AG04450 (cell line): Measurements from ENCODE around the gene E4F1. TPM values are rescaled to one million over a fixed set of nuclear protein-coding genes. Genes with fewer than 3 reads are reported as not detected.

Experiments used
- CTCF ChIA-PET: fragments of 300-600, 350-600 bp; formaldehyde crosslinking; extraction: SDS; loops from one replicate; lab custom pipeline; 2022; ENCODE audit warnings: antibody characterized with exemption, inconsistent platforms; lab: Charles Lee
- POLR2A ChIA-PET: fragments of 350-600 bp; formaldehyde crosslinking; extraction: SDS; loops from one replicate; lab custom pipeline; 2021; ENCODE audit warnings: antibody characterized with exemption, inconsistent platforms; lab: Yijun Ruan, JAX
- DNase-seq: peaks from one replicate; pipeline ENCODE4 v3.0.0-alpha.2; 2011; ENCODE audit warnings: low read depth, low spot score
- H3K27ac ChIP-seq: one replicate; pipeline ENCODE4 v1.5.1; 2012; ENCODE audit warnings: low read depth, low read length, control low read depth
- H3K27me3 ChIP-seq: one replicate; pipeline ENCODE4 v1.6.0; 2012; ENCODE audit warnings: low read length; ENCODE audit not compliant: control insufficient read depth, insufficient read depth
- H3K4me3 ChIP-seq: 2 replicates; pipeline ENCODE4 v1.5.1; 2011; ENCODE audit warnings: mild to moderate bottlenecking, low read depth, low read length, control low read depth
- H3K9me3 ChIP-seq: 2 replicates; pipeline ENCODE4 v1.5.1; 2012; ENCODE audit warnings: low read length; ENCODE audit not compliant: control insufficient read depth, insufficient read depth
- polyA plus RNA-seq: library from polyadenylated mRNA; depleted of rRNA; stranded (reverse); fragments of >200 nt; gene quantifications from 2 replicates; pipeline ENCODE4 v1.2.3, GENCODE V29; 2011
- TF ChIP-seq, protein P1 (sequence below): IDR thresholded peaks from 2 replicates; pipeline ENCODE4 v1.5.1; 2011; ENCODE audit warnings: low read depth, low read length, control low read depth, inconsistent platforms

The E4F1 gene
- polyA plus RNA-seq, 1 experiment, result 8.5 TPM

DNA sequence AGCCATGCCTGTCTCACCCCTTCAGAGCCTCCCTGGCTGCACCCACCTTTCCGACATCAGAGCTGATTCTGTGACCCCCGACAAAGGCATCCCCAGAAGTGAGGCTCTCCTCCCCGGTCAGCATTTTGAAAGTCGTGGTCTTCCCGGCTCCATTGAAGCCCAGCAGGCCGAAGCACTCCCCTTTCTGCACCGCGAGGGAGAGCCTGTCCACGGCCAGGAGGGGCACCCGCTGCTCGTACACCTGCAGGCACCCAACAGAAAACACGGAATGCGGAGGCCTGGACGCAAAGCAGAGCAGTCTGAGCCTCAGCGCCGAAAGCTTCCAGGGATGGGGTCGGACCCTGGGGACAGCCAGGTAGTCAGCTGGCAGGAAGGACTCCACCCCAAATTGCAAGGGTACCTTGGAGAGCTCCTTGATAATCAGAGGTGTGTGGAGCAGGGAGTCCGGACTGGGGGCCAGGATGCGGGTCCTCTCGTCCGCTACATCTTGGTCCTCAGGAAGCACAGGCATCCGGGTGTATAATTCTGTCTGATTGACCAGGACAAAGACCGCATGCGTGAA is 57.7 kb downstream of the E4F1 start:
- no peak for DNase-seq
- Histone ChIP-seq H3K27me3 (peaks cover 51% of the 10 kb centered on the region), H3K9me3 (no peaks in the 10 kb centered on the region; the same call in 1 of the 2 replicates), H3K4me3 (no peak overlapping the region), H3K27ac (no peak overlapping the region)
- ChIA-PET CTCF (no interaction called here), POLR2A (interaction anchor here (0.5 to 1.8 kb wide), 5 partner anchors 11 to 461 kb away, joined by 3 to 7 read pairs (median 4); partner anchors contain the start of gene ECI1)
- TF ChIP-seq, protein P1, sequence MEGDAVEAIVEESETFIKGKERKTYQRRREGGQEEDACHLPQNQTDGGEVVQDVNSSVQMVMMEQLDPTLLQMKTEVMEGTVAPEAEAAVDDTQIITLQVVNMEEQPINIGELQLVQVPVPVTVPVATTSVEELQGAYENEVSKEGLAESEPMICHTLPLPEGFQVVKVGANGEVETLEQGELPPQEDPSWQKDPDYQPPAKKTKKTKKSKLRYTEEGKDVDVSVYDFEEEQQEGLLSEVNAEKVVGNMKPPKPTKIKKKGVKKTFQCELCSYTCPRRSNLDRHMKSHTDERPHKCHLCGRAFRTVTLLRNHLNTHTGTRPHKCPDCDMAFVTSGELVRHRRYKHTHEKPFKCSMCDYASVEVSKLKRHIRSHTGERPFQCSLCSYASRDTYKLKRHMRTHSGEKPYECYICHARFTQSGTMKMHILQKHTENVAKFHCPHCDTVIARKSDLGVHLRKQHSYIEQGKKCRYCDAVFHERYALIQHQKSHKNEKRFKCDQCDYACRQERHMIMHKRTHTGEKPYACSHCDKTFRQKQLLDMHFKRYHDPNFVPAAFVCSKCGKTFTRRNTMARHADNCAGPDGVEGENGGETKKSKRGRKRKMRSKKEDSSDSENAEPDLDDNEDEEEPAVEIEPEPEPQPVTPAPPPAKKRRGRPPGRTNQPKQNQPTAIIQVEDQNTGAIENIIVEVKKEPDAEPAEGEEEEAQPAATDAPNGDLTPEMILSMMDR, result no peak

DNA sequence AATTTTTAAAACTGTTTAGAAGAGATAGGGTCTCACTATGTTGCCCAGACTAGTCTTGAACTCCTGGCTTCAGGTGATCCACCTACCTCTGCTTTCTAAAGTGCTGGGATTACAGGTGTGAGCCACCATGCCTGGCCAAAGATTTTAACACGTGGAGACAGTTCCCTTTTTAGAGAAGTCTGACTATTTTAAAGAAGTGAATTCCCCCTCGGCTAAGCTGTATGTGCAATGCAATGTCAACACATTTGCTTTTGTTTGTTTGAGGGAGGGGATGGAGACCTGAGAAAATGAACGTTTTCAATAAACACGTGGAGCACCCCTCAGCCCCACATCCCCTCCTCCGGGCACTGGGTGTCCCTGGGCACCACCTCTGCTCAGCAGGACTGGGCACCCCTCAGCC is 58.9 kb downstream of the E4F1 start:
- ChIA-PET CTCF (interaction anchor here (0.5 kb wide), 1 partner anchor 11 kb away, joined by 3 read pairs; no protein-coding TSS in a partner anchor), POLR2A (no interaction called here)
- no peaks in the 10 kb centered on the region; the same call in 1 of the 2 replicates for H3K9me3 ChIP-seq
- no peak overlapping the region for H3K4me3 ChIP-seq
- no peak overlapping the region for H3K27ac ChIP-seq
- peaks cover 46% of the 10 kb centered on the region for H3K27me3 ChIP-seq
- DNase-seq, result no peak
- TF ChIP-seq, protein P1, result no peak

DNA sequence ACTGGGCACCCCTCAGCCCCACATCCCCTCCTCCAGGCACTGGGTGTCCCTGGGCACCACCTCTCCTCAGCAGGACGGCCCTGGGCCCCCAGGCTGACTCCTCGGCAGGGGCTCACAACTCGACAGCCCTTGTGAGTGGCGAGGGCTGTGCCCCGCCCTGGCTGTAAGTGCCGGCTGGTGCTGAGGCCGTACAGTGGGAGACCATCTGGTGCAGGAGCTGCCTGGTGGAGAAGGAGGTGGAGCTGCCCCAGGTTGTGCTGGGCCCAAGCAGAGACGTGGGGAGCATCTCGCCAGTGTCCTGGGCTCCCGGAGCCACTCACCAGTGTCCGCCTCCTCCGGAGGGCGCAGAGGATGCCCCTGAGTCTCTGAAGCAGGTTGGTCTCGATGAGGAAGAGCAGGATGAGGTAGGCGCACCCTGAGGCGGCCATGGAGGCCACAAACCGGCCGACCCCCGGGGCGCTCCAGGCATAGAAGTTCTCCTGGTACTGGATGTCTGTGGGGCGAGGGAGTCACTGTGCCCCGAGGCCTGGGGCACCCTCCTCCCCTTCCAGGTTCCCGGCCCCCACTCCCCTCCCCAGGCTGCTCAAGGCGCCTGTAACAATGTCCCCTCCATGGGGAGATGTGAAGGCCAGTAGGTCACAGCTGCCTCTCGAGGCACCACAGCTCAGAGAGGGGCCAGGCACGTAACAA is 59.6 kb downstream of the E4F1 start:
- Histone ChIP-seq H3K27ac (no peak overlapping the region), H3K9me3 (no peaks in the 10 kb centered on the region; the same call in 1 of the 2 replicates), H3K27me3 (peaks cover 41% of the 10 kb centered on the region), H3K4me3 (no peak overlapping the region)
- CTCF ChIA-PET, result no interaction called here
- TF ChIP-seq, protein P1, result no peak
- no peak for DNase-seq
- POLR2A ChIA-PET, result no interaction called here

DNA sequence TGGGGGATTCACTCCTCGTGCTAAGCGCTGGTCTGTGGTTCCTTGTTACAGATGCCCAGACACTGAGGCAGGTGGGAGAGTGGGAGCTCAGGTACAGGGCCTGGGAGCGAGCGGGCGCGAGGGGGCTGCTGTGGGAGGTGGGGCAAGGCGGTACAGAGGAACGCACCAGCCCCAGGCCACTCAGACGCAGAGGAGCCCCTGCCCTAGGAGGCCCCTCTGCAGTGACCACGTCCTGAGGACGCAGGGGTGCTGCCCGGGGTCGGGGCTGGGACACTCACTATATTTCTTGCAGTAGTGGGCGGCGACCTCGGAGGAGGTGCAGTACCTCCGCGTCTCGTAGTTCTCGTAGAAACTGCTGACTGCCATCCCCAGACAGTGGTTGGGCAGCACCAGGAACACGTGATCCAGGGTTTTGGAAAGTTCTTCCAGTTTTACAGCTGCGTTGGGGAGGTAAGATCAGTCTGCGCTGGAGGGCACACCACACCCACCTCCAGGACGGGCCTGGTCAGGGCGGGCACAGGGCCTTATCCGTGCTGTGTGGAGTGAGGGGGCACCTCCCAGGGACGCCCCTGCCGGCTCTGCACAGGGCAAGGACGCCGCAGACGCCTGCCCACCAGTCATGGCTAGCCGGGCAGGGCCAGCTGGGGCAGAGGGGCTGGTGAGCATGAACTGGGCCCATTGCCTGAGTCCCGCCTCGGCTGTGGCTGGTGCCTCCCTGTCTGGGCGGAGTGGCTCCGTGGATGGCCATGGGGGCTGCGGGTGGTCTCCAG is 60.8 kb downstream of the E4F1 start:
- CTCF ChIA-PET, result no interaction called here
- POLR2A ChIA-PET, result no interaction called here

More for the DNA sequence above, 60.8 kb downstream of the E4F1 start:
- H3K27me3 ChIP-seq, result peaks cover 34% of the 10 kb centered on the region
- TF ChIP-seq, protein P1, result no peak
- H3K27ac ChIP-seq, result no peak overlapping the region
- DNase-seq, result no peak
- no peaks in the 10 kb centered on the region; the same call in 1 of the 2 replicates for H3K9me3 ChIP-seq
- H3K4me3 ChIP-seq, result no peak overlapping the region
